H1 (cell line): ENCODE measurements around the gene VGLL4. TPM values are rescaled to one million over a fixed set of nuclear protein-coding genes. Genes with fewer than 3 reads are reported as not detected.

ENCODE experiments used
- ATF2 ChIP-seq: IDR thresholded peaks from 2 replicates; pipeline ENCODE4 v1.6.1; 2012; ENCODE audit warnings: low read length, inconsistent platforms
- CBX8 ChIP-seq: fragments of 300-800, 300-1000 bp; sonication (generic); IDR thresholded peaks from 2 replicates; pipeline ENCODE4 v1.7.1; 2016; ENCODE audit warnings: low read depth, low read length, borderline replicate concordance
- CTCF ChIP-seq, 3 experiments: IDR thresholded peaks; 1 replicate in 2 of 3; 2 replicates in 1 of 3; pipeline versions ENCODE4 v1.5.1 to v1.6.1; 2011; ENCODE audit warnings: low read length in 3 of 3, mild to moderate bottlenecking in 3 of 3, inconsistent platforms in 2 of 3, low read depth in 1 of 3, moderate library complexity in 1 of 3; ENCODE audit not compliant: insufficient read depth in 1 of 3; ENCODE audit errors: control extremely low read depth in 1 of 3
- EZH2 ChIP-seq: fragments of 200-600 bp; sonication (generic); IDR thresholded peaks from 2 replicates; pipeline ENCODE4 v1.7.1; 2012; ENCODE audit warnings: low read depth, mild to moderate bottlenecking, moderate library complexity, low read length, inconsistent platforms; ENCODE audit not compliant: severe bottlenecking
- FOSL1 ChIP-seq: IDR thresholded peaks from 2 replicates; pipeline ENCODE4 v1.6.1; 2011; ENCODE audit warnings: mild to moderate bottlenecking, low read depth, low read length, moderate library complexity; ENCODE audit not compliant: insufficient read depth
- MAX ChIP-seq: IDR thresholded peaks from 2 replicates; pipeline ENCODE4 v1.6.1; 2012; ENCODE audit warnings: inconsistent platforms
- NRF1 ChIP-seq: IDR thresholded peaks from 2 replicates; pipeline ENCODE4 v1.6.1; 2011; ENCODE audit warnings: mild to moderate bottlenecking, low read depth, low read length, improper control_type of control experiment
- POLR2AphosphoS5 ChIP-seq: IDR thresholded peaks from 2 replicates; pipeline ENCODE4 v1.6.1; 2011; ENCODE audit warnings: low read depth, low read length
- TCF12 ChIP-seq: IDR thresholded peaks from 2 replicates; pipeline ENCODE4 v1.6.1; 2011; ENCODE audit warnings: low read depth, mild to moderate bottlenecking, low read length
- polyA plus RNA-seq, 7 experiments: library from polyadenylated mRNA; depleted of rRNA in 3 of 7; stranded (reverse) in 5 of 7; unstranded in 2 of 7; fragments of >200 nt in 5 of 7; fragments of 200-250 nt in 2 of 7; gene quantifications; 1 replicate in 5 of 7; 2 replicates in 1 of 7; 4 replicates in 1 of 7; pipeline versions ENCODE4 v1.2.1 to v1.2.3, GENCODE V29; 2011 to 2013; ENCODE audit warnings: missing spikeins in 2 of 7, mixed read lengths in 2 of 7
- total RNA-seq: library from RNA; stranded (reverse); fragmentation: NEBNext Ultra II Directional; extraction: Animal tissue kit (Norgen Biotek cat#: 25700); gene quantifications from 2 replicates; pipeline ENCODE4 v1.2.1, GENCODE V29; 2021

Gene VGLL4
- total and polyA plus RNA-seq, 2 of the 8 experiments (the other 6 are each of a cell fraction or from before 2014, with no cell fraction given): 45.1 to 50.0 TPM

- TF ChIP-seq ATF2 (no peak), CBX8 (no peak), EZH2 (no peak), CTCF (IDR thresholded peaks at IDR 0.05; ENCODE audit: control extremely low read depth in 1 of 3, insufficient read depth in 1 of 3, low read depth in 1 of 3, low read length in 3 of 3) (no peak), TCF12 (no peak), MAX (no peak), FOSL1 (no peak), POLR2AphosphoS5 (no peak), NRF1 (no peak)
These were observed 3.6 kb downstream of the VGLL4 start (continued) for GRCh38 chr3:11640009-11640673.
